H1 (cell line): ENCODE measurements around the gene UGT1A7. TPM values are rescaled to one million over a fixed set of nuclear protein-coding genes. Genes with fewer than 3 reads are reported as not detected.

Source experiments
- CTCF ChIA-PET: fragments of 300-600 bp; sonication (Branson Sonifier 250); formaldehyde crosslinking; loops from one replicate; lab custom pipeline; 2021; ENCODE audit not compliant: partially characterized antibody; lab: Charles Lee
- POLR2A ChIA-PET: fragments of 300-600 bp; sonication (Branson Sonifier 250); formaldehyde crosslinking; loops from one replicate; lab custom pipeline; 2021; ENCODE audit warnings: inconsistent platforms; ENCODE audit not compliant: partially characterized antibody; lab: Charles Lee
- DNase-seq, 2 experiments: peaks; one replicate each; pipeline versions ENCODE4 v3.0.0 to v3.0.0-alpha.2; 2010 to 2022; ENCODE audit warnings: low spot score in 2 of 2, low read depth in 1 of 2, mixed read lengths in 1 of 2
- FAIRE-seq: peaks from 2 replicates; lab custom pipeline; 2011; peaks lifted over from hg19 to GRCh38; lab: Jason Lieb, UNC
- H2AFZ ChIP-seq: 2 replicates; pipeline ENCODE4 v1.8.1; 2012; ENCODE audit warnings: low read length, inconsistent platforms
- H2AK5ac ChIP-seq: 2 replicates; pipeline ENCODE4 v1.6.1; 2013; ENCODE audit warnings: low read depth, low read length
- H2BK120ac ChIP-seq: replicated peaks from 2 replicates; pipeline ENCODE3; 2013; ENCODE audit warnings: low read depth, low read length, inconsistent platforms
- H2BK12ac ChIP-seq: 2 replicates; pipeline ENCODE4 v1.6.1; 2013; ENCODE audit warnings: low read depth, low read length
- H2BK15ac ChIP-seq: 2 replicates; pipeline ENCODE4 v1.6.1; 2013; ENCODE audit warnings: low read length
- H2BK20ac ChIP-seq: 2 replicates; pipeline ENCODE4 v1.6.1; 2013; ENCODE audit warnings: low read length
- H2BK5ac ChIP-seq: 2 replicates; pipeline ENCODE4 v1.6.1; 2013; ENCODE audit warnings: low read depth, low read length
- H3K14ac ChIP-seq: 2 replicates; pipeline ENCODE4 v1.6.1; 2013; ENCODE audit warnings: inconsistent platforms; ENCODE audit not compliant: insufficient read length
- H3K18ac ChIP-seq: 2 replicates; pipeline ENCODE4 v1.6.1; 2013; ENCODE audit warnings: low read length; ENCODE audit errors: extremely low read depth
- H3K23ac ChIP-seq: 2 replicates; pipeline ENCODE4 v1.6.1; 2013; ENCODE audit warnings: inconsistent platforms; ENCODE audit not compliant: insufficient read length
- H3K23me2 ChIP-seq: 2 replicates; pipeline ENCODE4 v1.6.1; 2013; ENCODE audit warnings: low read depth, low read length
- H3K27ac ChIP-seq: 2 replicates; pipeline ENCODE4 v1.6.1; 2011; ENCODE audit warnings: low read depth, low read length, inconsistent platforms
- H3K27me3 ChIP-seq, 4 experiments: replicated peaks in 1 of 4; 1 replicate in 1 of 4; 2 replicates in 3 of 4; pipeline versions ENCODE4 v1.6.1 to v1.8.1; 2011 to 2013; ENCODE audit warnings: low read length in 3 of 4, mild to moderate bottlenecking in 3 of 4, inconsistent platforms in 2 of 4, mixed read lengths in 2 of 4, moderate library complexity in 1 of 4; ENCODE audit not compliant: control insufficient read depth in 3 of 4, insufficient read depth in 3 of 4; ENCODE audit errors: extremely low read depth in 1 of 4
- H3K36me3 ChIP-seq, 4 experiments: 2 replicates each; pipeline versions ENCODE4 v1.6.1 to v1.8.1; 2011 to 2013; ENCODE audit warnings: mild to moderate bottlenecking in 4 of 4, low read length in 3 of 4, moderate library complexity in 2 of 4, control low read depth in 1 of 4, inconsistent platforms in 1 of 4; ENCODE audit not compliant: insufficient read depth in 4 of 4, control insufficient read depth in 2 of 4
- H3K4ac ChIP-seq: replicated peaks from 2 replicates; pipeline ENCODE3; 2013; ENCODE audit warnings: low read length, low read depth, mixed read lengths, inconsistent platforms; ENCODE audit not compliant: insufficient read length
- H3K4me1 ChIP-seq, 4 experiments: replicated peaks in 1 of 4; 1 replicate in 1 of 4; 2 replicates in 3 of 4; pipeline versions ENCODE4 v1.6.1 to v1.8.1; 2011 to 2013; ENCODE audit warnings: low read length in 3 of 4, inconsistent platforms in 2 of 4, mixed read lengths in 1 of 4; ENCODE audit not compliant: insufficient read depth in 4 of 4, control insufficient read depth in 3 of 4
- H3K4me2 ChIP-seq, 2 experiments: 2 replicates each; pipeline versions ENCODE4 v1.6.1 to v1.8.1; 2011 to 2013; ENCODE audit warnings: low read depth in 2 of 2, low read length in 2 of 2, control low read depth in 1 of 2, inconsistent platforms in 1 of 2, mild to moderate bottlenecking in 1 of 2; ENCODE audit not compliant: insufficient read depth in 1 of 2
- H3K4me3 ChIP-seq, 4 experiments: fragments of 200-600, 300-600 bp in 1 of 4; sonication (generic), shearing (Covaris generic), sonication (Bioruptor Twin) in 1 of 4; 2 replicates each; pipeline versions ENCODE4 v1.5.1 to v1.8.1; 2011 to 2016; ENCODE audit warnings: low read length in 4 of 4, low read depth in 3 of 4, control low read depth in 2 of 4, inconsistent platforms in 2 of 4, mild to moderate bottlenecking in 2 of 4, mixed read lengths in 1 of 4, moderate library complexity in 1 of 4; ENCODE audit not compliant: insufficient read depth in 2 of 4; ENCODE audit errors: extremely low read depth in 1 of 4
- H3K56ac ChIP-seq: replicated peaks from 2 replicates; pipeline ENCODE3; 2013; ENCODE audit warnings: low read depth, mild to moderate bottlenecking, mixed read lengths, low read length, inconsistent platforms; ENCODE audit not compliant: insufficient read length
- H3K79me1 ChIP-seq: 2 replicates; pipeline ENCODE4 v1.6.1; 2013; ENCODE audit warnings: low read depth, low read length, control low read depth
- H3K79me2 ChIP-seq, 2 experiments: 2 replicates each; pipeline versions ENCODE4 v1.6.1 to v1.8.1; 2012 to 2013; ENCODE audit warnings: low read length in 2 of 2, mild to moderate bottlenecking in 2 of 2, inconsistent platforms in 1 of 2; ENCODE audit not compliant: insufficient read depth in 2 of 2, control insufficient read depth in 1 of 2
- H3K9ac ChIP-seq, 4 experiments: replicated peaks in 1 of 4; 1 replicate in 1 of 4; 2 replicates in 3 of 4; pipeline versions ENCODE4 v1.6.1 to v1.8.1; 2011 to 2013; ENCODE audit warnings: low read depth in 3 of 4, low read length in 3 of 4, control low read depth in 2 of 4, mild to moderate bottlenecking in 2 of 4, moderate library complexity in 2 of 4, inconsistent platforms in 1 of 4; ENCODE audit errors: extremely low read depth in 1 of 4
- H3K9me3 ChIP-seq, 2 experiments: 2 replicates each; pipeline versions ENCODE4 v1.6.1 to v1.8.1; 2012 to 2013; ENCODE audit warnings: mild to moderate bottlenecking in 2 of 2, moderate library complexity in 2 of 2, control low read depth in 1 of 2, inconsistent platforms in 1 of 2, low read depth in 1 of 2, low read length in 1 of 2, mixed read lengths in 1 of 2; ENCODE audit not compliant: insufficient read depth in 2 of 2
- H4K20me1 ChIP-seq, 2 experiments: replicated peaks in 1 of 2; 2 replicates each; pipeline versions ENCODE3 to v1.8.1; 2011 to 2013; ENCODE audit warnings: inconsistent platforms in 2 of 2, low read length in 2 of 2, mild to moderate bottlenecking in 1 of 2; ENCODE audit not compliant: insufficient read depth in 2 of 2, control insufficient read depth in 1 of 2
- H4K5ac ChIP-seq: 2 replicates; pipeline ENCODE4 v1.6.1; 2013; ENCODE audit warnings: low read length, low read depth, mixed read lengths, inconsistent platforms; ENCODE audit not compliant: insufficient read length
- H4K8ac ChIP-seq: 2 replicates; pipeline ENCODE4 v1.8.0; 2013; ENCODE audit warnings: mild to moderate bottlenecking, moderate library complexity, low read length, inconsistent platforms; ENCODE audit not compliant: insufficient read depth; ENCODE audit errors: extremely low read depth
- H4K91ac ChIP-seq: replicated peaks from 2 replicates; pipeline ENCODE3; 2013; ENCODE audit warnings: low read length, mixed read lengths, inconsistent platforms; ENCODE audit not compliant: insufficient read length
- BRCA1 ChIP-seq: IDR thresholded peaks from 2 replicates; pipeline ENCODE4 v1.6.1; 2012; ENCODE audit warnings: low read depth, low read length, improper control_type of control experiment
- CTBP2 ChIP-seq: IDR thresholded peaks from 2 replicates; pipeline ENCODE4 v1.7.0; 2011; ENCODE audit warnings: borderline replicate concordance, mild to moderate bottlenecking, moderate library complexity, mixed read lengths, low read length; ENCODE audit not compliant: insufficient read depth, insufficient read length
- JUND ChIP-seq: IDR thresholded peaks from 2 replicates; pipeline ENCODE4 v1.6.1; 2011; ENCODE audit warnings: mild to moderate bottlenecking, improper control_type of control experiment, low read length
- MAX ChIP-seq: IDR thresholded peaks from 2 replicates; pipeline ENCODE4 v1.6.1; 2012; ENCODE audit warnings: inconsistent platforms
- NANOG ChIP-seq: IDR thresholded peaks from 2 replicates; pipeline ENCODE4 v1.6.1; 2011; ENCODE audit warnings: low read length, low read depth, mild to moderate bottlenecking, inconsistent platforms; ENCODE audit not compliant: insufficient read depth, poor library complexity, severe bottlenecking
- POLR2AphosphoS5 ChIP-seq: IDR thresholded peaks from 2 replicates; pipeline ENCODE4 v1.6.1; 2011; ENCODE audit warnings: low read depth, low read length
- RFX5 ChIP-seq: IDR thresholded peaks from 2 replicates; pipeline ENCODE4 v1.6.1; 2011; ENCODE audit warnings: low read depth, low read length, improper control_type of control experiment, borderline replicate concordance
- SAP30 ChIP-seq: fragments of 300-600 bp; sonication (generic); IDR thresholded peaks from 2 replicates; pipeline ENCODE4 v1.7.1; 2012; ENCODE audit warnings: low read length, moderate library complexity, mild to moderate bottlenecking, inconsistent platforms; ENCODE audit not compliant: insufficient read depth, insufficient replicate concordance
- SIRT6 ChIP-seq: IDR thresholded peaks from one replicate; pipeline ENCODE4 v1.7.1; 2012; ENCODE audit warnings: low read length, inconsistent platforms
- SP2 ChIP-seq: IDR thresholded peaks from 2 replicates; pipeline ENCODE4 v1.6.1; 2012; ENCODE audit warnings: mild to moderate bottlenecking, low read length, inconsistent platforms
- SUZ12 ChIP-seq: fragments of 200-600 bp; sonication (generic); IDR thresholded peaks from 2 replicates; pipeline ENCODE4 v1.6.1; 2012; ENCODE audit warnings: mild to moderate bottlenecking, inconsistent platforms, low read length, moderate library complexity, mixed read lengths
- TCF12 ChIP-seq: IDR thresholded peaks from 2 replicates; pipeline ENCODE4 v1.6.1; 2011; ENCODE audit warnings: low read depth, mild to moderate bottlenecking, low read length
- ZNF274 ChIP-seq: IDR thresholded peaks from 2 replicates; pipeline ENCODE4 v1.7.0; 2012; ENCODE audit warnings: low read length, borderline replicate concordance; ENCODE audit errors: extremely low read depth
- WGBS, 2 experiments: shearing (Covaris generic) in 1 of 2; methylation state at CpG; one replicate each; pipeline versions ENCODE4 v1.1.6 to v1.1.7; 2013 to 2015; ENCODE audit warnings: low lambda C conversion rate in 2 of 2, mixed read lengths in 2 of 2, inconsistent platforms in 1 of 2, low coverage in 1 of 2, missing lambda C conversion rate in 1 of 2; ENCODE audit not compliant: insufficient replicate concordance in 2 of 2, insufficient coverage in 1 of 2, insufficient read length in 1 of 2; ENCODE audit errors: extremely low coverage in 1 of 2, missing lambda C conversion rate in 1 of 2; 5-methylcytosine and 5-hydroxymethylcytosine counted together
- polyA plus RNA-seq, 7 experiments: library from polyadenylated mRNA; depleted of rRNA in 3 of 7; stranded (reverse) in 5 of 7; unstranded in 2 of 7; fragments of >200 nt in 5 of 7; fragments of 200-250 nt in 2 of 7; gene quantifications; 1 replicate in 5 of 7; 2 replicates in 1 of 7; 4 replicates in 1 of 7; pipeline versions ENCODE4 v1.2.1 to v1.2.3, GENCODE V29; 2011 to 2013; ENCODE audit warnings: missing spikeins in 2 of 7, mixed read lengths in 2 of 7
- total RNA-seq: library from RNA; stranded (reverse); fragmentation: NEBNext Ultra II Directional; extraction: Animal tissue kit (Norgen Biotek cat#: 25700); gene quantifications from 2 replicates; pipeline ENCODE4 v1.2.1, GENCODE V29; 2021
- TF ChIP-seq, protein P1 (sequence below): IDR thresholded peaks from 2 replicates; pipeline ENCODE4 v1.6.1; 2011; ENCODE audit warnings: low read length, improper control_type of control experiment

UGT1A7 gene
- total and polyA plus RNA-seq, 2 of the 8 experiments (the other 6 are each of a cell fraction or from before 2014, with no cell fraction given), result not detected

DNA sequence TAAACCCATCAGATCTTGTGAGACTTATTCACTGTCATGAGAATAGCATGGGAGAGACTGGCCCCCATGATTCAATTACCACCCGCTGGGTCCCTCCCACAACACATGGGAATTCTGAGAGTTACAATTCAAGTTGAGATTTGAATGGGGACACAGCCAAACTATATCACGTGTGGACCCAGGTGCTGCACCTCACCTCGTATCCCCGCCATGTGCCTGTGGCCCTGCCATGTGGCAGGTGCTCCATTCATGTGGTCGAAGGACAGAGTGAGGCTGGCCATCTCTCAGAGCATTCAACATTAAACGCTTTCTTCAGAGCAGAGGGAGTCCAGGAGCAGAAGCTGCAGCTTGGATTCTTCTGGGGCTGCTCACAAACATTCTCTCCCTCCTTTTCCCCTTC is 128.7 kb downstream of the UGT1A7 start:
- Histone ChIP-seq H3K4me1 (no peaks in the 10 kb centered on the region), H3K23me2 (no peaks in the 10 kb centered on the region), H3K27ac (no peak overlapping the region), H2BK5ac (no peak overlapping the region), H4K91ac (no peak overlapping the region), H2AFZ (no peak overlapping the region), H2BK12ac (no peak overlapping the region), H3K14ac (no peak overlapping the region), H3K9ac (no peak overlapping the region), H3K27me3 (no peaks in the 10 kb centered on the region), H3K23ac (no peak overlapping the region), H4K8ac (no peak overlapping the region), H3K56ac (no peak overlapping the region), H4K20me1 (no peaks in the 10 kb centered on the region), H3K9me3 (no peaks in the 10 kb centered on the region), H4K5ac (no peak overlapping the region), H2BK120ac (no peak overlapping the region), H3K79me1 (no peaks in the 10 kb centered on the region), H2BK15ac (no peak overlapping the region), H3K4ac (no peak overlapping the region), H2BK20ac (no peak overlapping the region), H3K4me2 (no peak overlapping the region), H3K36me3 (no peaks in the 10 kb centered on the region), H3K18ac (no peak overlapping the region), H3K79me2 (no peaks in the 10 kb centered on the region), H3K4me3 (no peak overlapping the region), H2AK5ac (no peak overlapping the region)
- POLR2A ChIA-PET, result no interaction called here
- FAIRE-seq (no peak), DNase-seq (no peak)
- CTCF ChIA-PET, result no interaction called here
- WGBS, 2 experiments, result 91% methylated on average over 6 of the region's 6 CpGs; no CpG with 5 or more reads in 1 of the 2 experiments
- TF ChIP-seq ZNF274, result no peak
- no peak for TF ChIP-seq BRCA1
- TF ChIP-seq MAX, result no peak
- TF ChIP-seq NANOG, result no peak
- TF ChIP-seq TCF12, result no peak
- no peak for TF ChIP-seq SP2
- TF ChIP-seq CTBP2, result no peak
- TF ChIP-seq SAP30, result no peak
- TF ChIP-seq JUND, result no peak
- no peak for TF ChIP-seq SIRT6
- no peak for TF ChIP-seq RFX5
- TF ChIP-seq, protein P1, sequence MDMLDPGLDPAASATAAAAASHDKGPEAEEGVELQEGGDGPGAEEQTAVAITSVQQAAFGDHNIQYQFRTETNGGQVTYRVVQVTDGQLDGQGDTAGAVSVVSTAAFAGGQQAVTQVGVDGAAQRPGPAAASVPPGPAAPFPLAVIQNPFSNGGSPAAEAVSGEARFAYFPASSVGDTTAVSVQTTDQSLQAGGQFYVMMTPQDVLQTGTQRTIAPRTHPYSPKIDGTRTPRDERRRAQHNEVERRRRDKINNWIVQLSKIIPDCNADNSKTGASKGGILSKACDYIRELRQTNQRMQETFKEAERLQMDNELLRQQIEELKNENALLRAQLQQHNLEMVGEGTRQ, result no peak
- TF ChIP-seq POLR2AphosphoS5, result no peak
- no peak for TF ChIP-seq SUZ12
